Measurements from ENCODE around the gene ABRACL. TPM values are rescaled to one million over a fixed set of nuclear protein-coding genes. Genes with fewer than 3 reads are reported as not detected.
"Not testable (repeated sequence)": the region's sequence is repeated elsewhere in the genome, so short reads cannot be mapped to it uniquely, and the experiment has no call there.

The ABRACL gene
- total RNA-seq, 4 donors from 2014 or later = 18.7 to 81.6 (median 25.7) TPM

- no peaks in the 10 kb centered on the region for H3K9me3 ChIP-seq
- H3K36me3 ChIP-seq = no peaks in the 10 kb centered on the region
- H3K4me1 ChIP-seq = peaks cover 0 to 9% (median 0%) of the 10 kb centered on the region in 3 donors
- WGBS, 2 donors = 39 to 45% methylated on average over 3 of the region's 3 CpGs
- H3K4me3 ChIP-seq = no peak overlapping the region
- intact Hi-C loops (cut with DNase I) = no loop called here
- DNase-seq = no peak
- TF ChIP-seq CTCF (IDR thresholded peaks at IDR 0.05) (no peak), POLR2A (IDR thresholded peaks at IDR 0.05) (no peak)
- H3K27me3 ChIP-seq = no peaks in the 10 kb centered on the region
- no peak overlapping the region for H3K27ac ChIP-seq
Observed at GRCh38 chr6:139017227-139017626, 11.3 kb upstream of the ABRACL start.

- DNase-seq = no peak
- no peaks in the 10 kb centered on the region for H3K36me3 ChIP-seq
- WGBS, 2 donors = 90 to 93% methylated on average over 2 of the region's 2 CpGs
- TF ChIP-seq CTCF (IDR thresholded peaks at IDR 0.05) = no peak
- no peak for TF ChIP-seq POLR2A (IDR thresholded peaks at IDR 0.05)
- H3K9me3 ChIP-seq = no peaks in the 10 kb centered on the region
- H3K27me3 ChIP-seq = no peaks in the 10 kb centered on the region
- no peak overlapping the region for H3K4me3 ChIP-seq
- no peak overlapping the region for H3K27ac ChIP-seq
- intact Hi-C loops (cut with DNase I) = no loop called here
- peaks cover 0 to 9% (median 0%) of the 10 kb centered on the region in 3 donors for H3K4me1 ChIP-seq
Observed at GRCh38 chr6:139019722-139020121, 8.8 kb upstream of the ABRACL start.

GRCh38 chr6:139020689-139021088 is 7.9 kb upstream of the ABRACL start:
- no peak for DNase-seq
- no peak overlapping the region for H3K4me3 ChIP-seq
- TF ChIP-seq POLR2A (IDR thresholded peaks at IDR 0.05) = no peak
- TF ChIP-seq CTCF (IDR thresholded peaks at IDR 0.05) = no peak
- H3K27ac ChIP-seq = no peak overlapping the region
- WGBS, 2 donors = 87 to 100% methylated on average over 3 of the region's 3 CpGs
- no peaks in the 10 kb centered on the region for H3K27me3 ChIP-seq
- no peaks in the 10 kb centered on the region for H3K36me3 ChIP-seq
- intact Hi-C loops (cut with DNase I) = no loop called here
- H3K9me3 ChIP-seq = no peaks in the 10 kb centered on the region
- H3K4me1 ChIP-seq = peaks cover 0 to 9% (median 0%) of the 10 kb centered on the region in 3 donors

GRCh38 chr6:139025416-139025815 is 3.1 kb upstream of the ABRACL start:
- H3K4me1 ChIP-seq = peaks cover 0 to 24% (median 9%) of the 10 kb centered on the region in 3 donors
- intact Hi-C loops (cut with DNase I); H3K27ac ChIP-seq; H3K27me3 ChIP-seq; H3K36me3 ChIP-seq; H3K4me3 ChIP-seq; DNase-seq; H3K9me3 ChIP-seq: not testable (repeated sequence)
- 94 to 100% methylated on average over 2 to 3 of the region's 3 CpGs for WGBS, 2 donors

- Histone ChIP-seq H3K4me3 (peak overlapping the region; percentile 69 to 95 (median 83)), H3K9me3 (no peaks in the 10 kb centered on the region), H3K27ac (peak overlapping the region in 3 of 4 donors; percentile 82 to 85 (median 84)), H3K36me3 (no peaks in the 10 kb centered on the region), H3K4me1 (peaks cover 0 to 37% (median 10%) of the 10 kb centered on the region in 3 donors), H3K27me3 (no peaks in the 10 kb centered on the region)
- WGBS, 2 donors = 9 to 10% methylated on average over 10 of the region's 10 CpGs
- TF ChIP-seq POLR2A (IDR thresholded peaks at IDR 0.05) (no peak), CTCF (IDR thresholded peaks at IDR 0.05) (no peak)
- no peak for DNase-seq
- intact Hi-C loops (cut with DNase I) = no loop called here
Observed at GRCh38 chr6:139027620-139028182, 844 bp upstream of the ABRACL start.
